GM19238 (cell line): ENCODE data around the gene ELP4.

Experiments
- DNase-seq: peaks from one replicate; pipeline ENCODE4 v3.0.0; 2011; ENCODE audit warnings: low spot score; ENCODE audit not compliant: insufficient read length

Gene ELP4

DNA sequence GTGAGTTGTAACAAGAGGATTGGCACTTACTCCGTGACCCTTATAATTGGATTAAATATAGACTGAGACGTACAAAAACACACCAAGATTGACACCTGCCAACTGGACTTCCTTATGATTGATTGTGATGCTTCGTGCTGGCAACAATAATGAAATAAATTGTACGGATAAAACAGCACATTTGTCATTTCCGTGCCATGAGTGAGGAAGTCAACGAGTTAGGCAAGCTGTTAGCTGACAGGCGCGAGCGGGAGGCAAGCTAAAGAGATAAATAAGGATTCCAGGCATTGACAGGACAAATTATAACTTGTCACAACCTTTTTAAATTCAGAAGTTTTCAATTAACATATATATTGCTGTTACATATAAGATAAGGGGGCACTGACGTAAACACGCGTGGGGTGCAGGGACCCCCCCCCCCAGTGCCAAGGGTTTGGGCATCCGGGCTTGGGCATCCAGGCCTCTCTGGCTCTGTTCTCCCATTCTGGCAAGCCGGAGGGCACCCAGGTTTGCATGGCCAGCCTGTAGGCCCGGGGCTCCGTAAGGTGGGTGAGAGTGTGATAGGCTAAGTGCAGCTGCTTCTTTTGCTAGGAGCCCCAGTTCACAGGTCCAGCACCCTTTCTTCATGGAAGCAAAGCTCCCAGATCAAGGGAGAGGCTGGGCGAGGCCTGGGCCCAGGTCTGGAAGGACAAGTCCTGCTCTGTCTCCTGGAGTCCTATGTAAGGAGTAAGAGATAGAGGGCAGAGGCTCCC, 312.8 kb downstream of the ELP4 start:
- no peak for DNase-seq

DNA sequence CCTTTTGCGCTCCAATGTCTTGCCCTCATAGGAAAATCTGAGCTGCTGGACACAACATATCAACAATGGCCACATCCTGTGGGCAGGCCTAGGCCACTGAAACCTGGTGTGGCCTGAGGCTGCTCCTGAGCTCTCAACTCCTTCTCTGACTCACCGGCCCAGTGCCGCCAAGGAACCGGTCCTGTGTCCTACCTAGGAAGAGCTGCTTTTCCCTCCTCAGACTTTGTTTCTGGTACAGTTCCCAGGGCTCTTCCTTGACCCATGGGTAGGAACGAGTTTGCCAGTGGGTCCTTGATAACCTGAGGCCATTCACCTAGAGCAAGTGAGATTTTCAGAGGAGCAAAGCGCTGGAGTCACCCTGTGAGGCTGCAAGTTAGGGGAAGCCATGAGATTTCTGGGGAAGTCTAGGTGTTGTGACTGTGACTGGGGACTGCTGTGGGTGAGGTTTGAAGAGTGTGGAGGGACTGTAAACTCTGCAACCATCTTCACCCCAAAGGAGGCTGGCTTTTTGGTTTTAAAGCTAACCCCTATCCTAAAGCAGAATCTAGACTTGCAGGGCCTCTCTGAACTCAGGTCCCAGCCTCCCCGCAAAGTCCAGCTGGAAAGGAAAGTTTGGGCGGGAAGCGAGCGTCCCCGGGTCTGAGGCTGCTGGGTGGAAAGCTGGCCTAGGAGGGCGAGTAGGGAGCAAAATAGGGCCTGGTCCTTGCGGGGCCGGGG, 313.5 kb downstream of the ELP4 start:
- no peak for DNase-seq

DNA sequence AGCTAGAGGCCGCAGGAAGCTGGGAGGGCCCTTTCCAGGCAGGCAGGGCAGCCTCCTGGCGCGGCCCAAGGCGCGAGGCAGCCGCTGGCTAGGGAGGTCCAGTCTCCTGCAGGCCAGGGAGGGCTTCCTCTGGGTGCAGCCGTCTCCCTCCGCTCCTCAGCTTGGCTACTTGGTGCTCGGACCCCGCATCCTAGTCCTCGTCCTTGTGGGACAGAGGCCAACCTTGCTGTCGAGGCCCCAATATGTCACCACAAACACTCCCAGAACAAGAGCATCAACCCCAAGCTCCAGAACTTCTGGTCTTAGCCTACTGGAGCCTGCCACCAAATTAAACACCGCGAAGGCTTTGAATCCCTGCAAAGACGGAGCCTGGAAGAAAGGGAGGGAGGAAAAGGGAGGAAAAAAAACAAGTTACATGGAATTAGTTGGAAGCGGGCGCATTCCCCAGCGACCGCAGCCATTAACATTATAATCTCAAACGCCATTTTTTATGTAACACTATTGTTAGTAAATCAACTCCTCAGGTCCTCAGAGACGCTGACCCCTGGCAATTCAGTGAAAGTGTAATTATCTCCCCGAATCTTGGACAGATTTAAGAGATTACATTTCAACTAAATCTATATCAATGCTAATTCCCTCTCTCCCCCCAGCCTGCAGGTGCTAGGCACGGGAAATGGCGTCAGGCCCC, 314.2 kb downstream of the ELP4 start:
- DNase-seq, result no peak

DNA sequence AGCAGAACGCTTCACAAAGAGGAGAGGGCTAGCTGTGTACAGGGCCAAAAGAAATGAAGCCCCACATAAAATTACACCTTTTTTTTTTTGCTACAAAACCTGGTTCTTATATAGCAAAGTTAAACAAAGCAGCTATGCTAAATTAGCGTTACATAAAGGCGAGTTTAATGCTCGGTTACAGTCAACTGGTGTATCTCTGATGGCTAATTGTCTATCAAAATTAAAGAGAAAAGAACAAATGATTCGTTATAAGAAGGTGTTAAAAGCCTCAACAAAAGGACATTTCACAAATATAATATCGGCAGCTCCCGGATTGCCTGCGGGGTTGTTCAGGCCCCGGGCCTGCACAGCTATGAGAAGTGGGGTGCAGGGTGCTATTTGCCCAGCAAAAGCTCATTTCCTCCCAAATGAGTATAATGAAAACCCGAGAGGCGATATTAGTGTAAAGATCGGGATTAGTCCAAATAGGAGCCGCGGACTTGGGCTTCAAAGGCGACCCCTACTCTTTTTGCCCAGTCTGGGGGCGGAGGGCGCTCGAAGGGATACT, 314.8 kb downstream of the ELP4 start:
- DNase-seq, result no peak

DNA sequence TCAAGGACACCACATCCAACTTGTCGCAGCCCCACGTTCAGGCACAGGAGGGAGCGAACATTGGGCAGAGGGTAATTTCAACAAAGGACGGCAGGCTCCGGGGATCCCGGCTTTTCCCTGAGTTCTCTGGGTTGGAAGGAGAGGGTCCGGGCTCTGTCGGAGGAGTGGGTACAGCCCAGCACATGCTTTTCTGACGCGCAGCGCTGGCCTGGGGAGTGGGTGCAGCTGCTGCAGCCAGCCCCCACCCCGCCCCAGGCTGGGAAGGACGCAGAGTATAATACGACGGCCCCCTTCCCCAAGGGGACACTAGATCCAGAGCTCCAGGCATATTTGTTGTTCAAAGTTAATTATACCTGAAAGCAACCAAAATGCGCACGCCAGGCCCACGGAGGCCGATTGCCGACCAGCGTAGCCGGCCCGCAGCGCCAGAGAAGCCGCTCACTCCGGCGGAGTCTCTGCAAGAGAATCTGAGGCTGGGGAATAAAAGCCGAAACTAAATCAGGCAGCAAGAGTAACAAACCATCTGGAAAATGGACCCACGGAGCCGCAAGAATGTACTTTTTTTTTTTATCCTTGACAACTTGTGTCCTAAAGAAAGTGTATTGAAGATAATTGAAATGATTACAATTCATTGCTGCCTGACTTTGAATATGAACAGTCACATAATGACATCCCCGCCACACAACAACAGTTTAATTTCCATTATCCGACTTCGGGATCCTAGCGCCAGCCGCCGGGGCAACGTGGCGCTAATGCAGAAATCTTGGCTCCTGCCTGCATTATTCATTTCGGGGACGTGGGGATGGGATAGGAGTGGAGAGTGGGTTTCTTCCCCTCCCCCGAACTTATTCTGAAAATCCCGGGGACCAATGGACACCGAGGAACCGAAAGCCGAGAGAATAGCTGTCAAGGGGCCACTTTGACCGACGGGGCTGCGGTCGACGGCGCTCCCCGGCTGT, 315.6 kb downstream of the ELP4 start:
- DNase-seq, result no peak

DNA sequence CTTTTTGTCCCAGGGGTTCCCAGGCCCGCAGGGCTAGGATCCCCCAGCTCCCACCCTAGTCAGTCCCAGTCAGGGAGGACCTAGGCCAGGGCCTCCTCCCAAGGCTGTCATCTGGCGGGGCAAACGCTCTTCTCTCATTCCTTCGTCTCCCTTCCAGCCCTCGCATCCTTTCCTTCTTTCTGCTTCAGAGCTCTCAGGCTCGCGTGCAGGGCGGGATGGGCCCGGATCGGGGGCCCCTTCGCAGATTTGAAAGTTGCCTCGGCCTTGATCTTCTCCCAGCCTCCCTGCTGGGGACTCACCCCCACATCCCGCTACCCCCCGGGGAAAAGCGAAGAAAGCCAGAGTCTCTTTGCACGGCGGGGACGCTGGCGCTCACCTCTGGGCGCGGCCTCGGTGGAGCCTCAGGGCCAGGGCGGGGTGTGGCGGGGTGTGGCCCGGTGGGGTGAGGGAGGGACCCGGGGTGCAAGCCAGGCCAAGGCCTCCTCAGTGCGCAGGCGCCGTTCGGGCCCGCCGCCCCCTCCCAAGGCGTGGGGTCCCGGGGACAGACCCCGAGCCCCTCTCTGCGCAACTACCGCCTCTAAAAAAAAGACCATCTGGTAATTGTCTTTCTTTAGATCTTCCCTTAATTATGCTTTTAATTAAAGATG, 316.4 kb downstream of the ELP4 start:
- no peak for DNase-seq

DNA sequence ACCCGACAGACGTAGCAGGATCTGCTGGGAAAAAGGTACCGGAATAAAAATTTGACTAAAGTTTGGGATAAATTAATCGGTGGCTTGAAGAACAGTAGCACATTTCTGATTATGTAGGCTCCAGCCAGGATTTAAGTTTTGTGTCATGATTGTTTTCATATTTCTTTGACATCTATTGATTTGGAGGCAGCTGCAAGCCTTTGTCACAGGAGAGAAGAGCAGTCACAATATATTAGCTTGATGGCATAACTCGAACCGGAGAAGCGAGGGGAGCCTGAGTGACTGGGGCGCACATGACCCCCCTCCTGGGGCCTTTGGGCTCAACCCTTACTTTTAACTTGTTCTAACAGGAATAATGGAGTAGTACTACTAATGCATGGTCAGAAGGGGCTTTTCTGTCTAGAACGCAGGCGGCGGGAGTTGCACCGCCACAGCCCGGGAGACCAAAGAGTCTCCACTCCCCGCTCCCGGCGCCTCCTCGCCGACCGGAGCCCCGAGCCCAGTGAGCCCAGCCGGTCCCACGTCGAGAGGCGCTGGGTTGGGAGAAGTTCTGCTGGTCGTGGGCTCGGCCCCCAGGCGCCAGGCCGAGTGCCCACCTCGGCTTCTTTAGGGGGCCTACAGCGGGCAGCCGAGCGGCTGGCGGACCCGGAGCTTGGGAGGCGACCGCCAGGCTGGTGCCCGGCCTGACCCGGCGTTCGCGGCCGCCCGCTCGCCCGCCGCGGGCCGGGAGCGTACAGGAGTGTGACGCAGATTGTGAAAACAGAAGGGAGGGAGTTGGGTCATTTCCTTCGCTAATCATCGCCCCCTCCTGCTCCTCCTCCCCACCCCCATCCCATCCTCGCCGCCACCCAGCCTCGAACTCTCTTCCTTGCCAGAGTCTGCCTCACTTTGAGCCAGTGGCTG, 317.2 kb downstream of the ELP4 start:
- DNase-seq, result no peak

DNA sequence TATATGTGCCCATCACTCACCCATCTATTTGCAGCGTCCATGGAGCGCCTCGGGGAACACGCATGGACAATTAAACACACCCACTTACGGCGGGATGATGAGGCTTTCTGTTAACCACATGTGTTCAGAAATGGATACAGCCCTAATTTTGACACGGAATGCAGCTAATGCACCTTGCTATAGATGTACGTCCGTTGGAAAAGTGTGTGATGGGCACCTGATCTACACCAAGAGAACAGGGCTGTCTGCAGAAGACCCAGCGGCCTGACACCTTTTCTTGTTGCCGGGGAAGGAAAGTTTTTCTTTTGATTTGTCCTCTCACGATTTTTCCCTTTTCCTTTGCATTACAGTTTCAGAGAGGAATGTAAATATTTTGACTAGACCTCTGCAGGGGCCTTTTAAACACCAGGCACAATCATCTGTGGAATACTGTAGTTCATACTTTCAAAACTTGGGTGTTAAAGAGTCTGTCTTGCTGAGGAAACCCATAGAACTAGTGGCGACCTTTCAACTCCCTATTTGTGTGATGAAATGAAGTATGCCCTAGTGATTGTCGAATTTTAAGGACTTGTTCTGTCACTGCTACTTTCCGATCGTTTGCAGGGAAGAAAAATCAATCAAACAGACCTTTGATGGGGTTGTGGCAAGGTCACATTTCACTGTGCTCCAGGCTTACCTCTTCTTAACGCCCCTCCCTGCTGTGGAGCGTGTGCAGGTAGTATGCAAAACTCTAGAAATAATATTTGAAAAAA, 318.1 kb downstream of the ELP4 start:
- no peak for DNase-seq

DNA sequence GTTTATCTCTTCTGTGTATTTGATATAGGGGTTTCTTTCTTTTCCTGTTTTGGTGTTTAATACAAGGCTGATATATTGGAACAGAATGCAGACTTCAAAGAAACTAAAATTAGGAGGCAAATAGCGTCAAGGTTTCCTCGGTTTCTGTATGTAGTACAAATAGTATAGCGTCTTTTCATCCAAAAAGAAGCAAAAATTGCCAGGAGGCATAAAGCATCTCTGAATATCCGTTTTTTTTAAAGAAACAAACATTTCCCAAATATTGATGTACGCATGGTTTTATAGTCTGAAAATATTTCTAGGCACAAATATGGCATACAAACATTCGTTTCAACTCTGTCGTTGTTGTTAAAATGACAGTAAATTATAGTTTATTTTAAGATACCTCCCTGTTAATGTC, 318.6 kb downstream of the ELP4 start:
- no peak for DNase-seq

DNA sequence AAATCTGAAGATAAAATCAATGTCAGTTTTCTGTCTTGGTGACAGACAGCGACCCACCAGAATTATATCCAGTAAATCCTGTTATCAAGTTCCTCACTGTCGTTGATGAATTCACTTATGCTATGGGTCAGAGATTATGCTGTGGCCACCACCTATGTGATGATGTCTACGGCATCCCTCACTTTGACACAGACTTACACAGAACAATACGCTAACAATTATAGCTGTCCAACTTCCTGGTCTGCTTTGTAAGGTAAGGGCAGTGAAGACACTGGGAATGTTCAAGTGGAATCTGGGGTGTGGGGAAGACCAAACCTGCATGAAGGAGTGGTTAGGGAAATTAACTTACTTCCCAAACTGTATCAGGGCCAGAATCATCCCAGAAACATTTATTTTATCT, 320.8 kb downstream of the ELP4 start:
- no peak for DNase-seq

DNA sequence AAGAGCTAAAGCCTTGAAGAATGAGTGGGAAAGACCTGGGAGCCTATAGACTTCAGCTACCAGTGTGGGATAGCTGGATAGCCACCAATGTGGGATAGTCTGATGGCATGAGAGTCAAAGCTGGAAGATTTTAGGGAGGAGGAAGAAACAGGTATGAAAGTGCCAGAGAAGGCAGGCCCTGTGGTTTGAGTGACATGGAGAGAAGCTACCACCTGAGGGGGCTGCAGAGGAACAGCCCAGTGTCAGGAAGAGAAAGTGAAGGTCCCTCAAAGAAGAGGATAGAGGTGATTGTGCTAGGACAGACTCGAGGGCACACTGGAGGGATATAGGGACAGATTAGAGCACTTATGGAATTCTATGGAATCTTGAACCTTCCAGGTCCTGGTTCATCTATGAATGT, 324.7 kb downstream of the ELP4 start:
- DNase-seq, result no peak
